ENCODE data around the gene ZDHHC8. TPM values are rescaled to one million over a fixed set of nuclear protein-coding genes. Genes with fewer than 3 reads are reported as not detected.

ZDHHC8 gene
- total and polyA plus RNA-seq, 2 donors (not counting 3 experiments of a cell fraction or from before 2014, with no cell fraction given), result 49.8 to 131 TPM

DNA sequence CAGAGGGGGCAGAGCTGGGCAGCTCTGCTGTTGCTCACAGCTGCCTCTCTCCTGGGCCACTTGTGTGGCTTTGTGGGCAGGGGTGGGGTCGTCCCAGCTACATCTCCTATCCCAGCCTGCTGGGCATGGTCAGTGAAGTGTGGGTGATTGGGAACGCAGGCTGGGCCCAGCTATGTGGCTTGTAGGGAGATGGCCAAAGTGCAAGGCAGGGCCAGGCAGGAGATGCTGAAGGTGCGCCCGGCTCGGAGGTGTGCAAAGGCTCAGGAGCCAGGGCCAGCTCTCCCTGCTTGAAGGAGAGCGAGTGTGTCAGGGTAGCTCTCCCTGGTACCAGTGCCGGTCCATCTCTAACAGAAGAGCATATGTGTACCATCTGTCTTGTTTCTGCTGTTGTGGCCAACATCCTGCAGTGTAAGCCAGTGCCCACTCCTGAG lies 24.1 kb upstream of the ZDHHC8 start:
- no peak overlapping the region for H3K9ac ChIP-seq (replicated peaks; ENCODE audit: extremely low read depth, insufficient read depth, low read length)
- POLR2A ChIA-PET, result no interaction called here
- no peaks in the 10 kb centered on the region for H4K20me1 ChIP-seq (replicated peaks; ENCODE audit: control insufficient read depth, extremely low read depth, insufficient read depth, low read length)
- no peak overlapping the region for H2AFZ ChIP-seq (ENCODE audit: low read depth, low read length)
- peaks cover 15% of the 10 kb centered on the region for H3K79me2 ChIP-seq (ENCODE audit: control insufficient read depth, insufficient read depth, low read length)
- dilution Hi-C loops (cut with MboI; ENCODE audit: extremely low pct_ligation_motif_present, low sequenced_read_pairs) (no loop called here), intact Hi-C loops (cut with micrococcal nuclease) (no loop called here)
- DNase-seq (ENCODE audit: low read depth, low spot score) (no peak), FAIRE-seq (no peak)
- no peaks in the 10 kb centered on the region for H3K9me3 ChIP-seq (replicated peaks; ENCODE audit: control insufficient read depth, insufficient read depth, low read length)
- H3K27ac ChIP-seq (ENCODE audit: insufficient read depth, low read depth, low read length), result no peak overlapping the region
- H3K36me3 ChIP-seq (ENCODE audit: control insufficient read depth in 2 of 2, extremely low read depth in 1 of 2, insufficient read depth in 2 of 2, low read length in 2 of 2), result peaks cover 18 to 67% of the 10 kb centered on the region in 2 experiments
- H3K4me1 ChIP-seq (ENCODE audit: control insufficient read depth, extremely low read depth, insufficient read depth, low read length), result no peaks in the 10 kb centered on the region
- CTCF ChIA-PET, result interaction anchor here (1.5 kb wide), 1 partner anchor 384 kb away, joined by 3 read pairs; the partner anchor contains the start of gene GP1BB
- no TSS peak for BruUV-seq (replicated peaks)
- H3K9me1 ChIP-seq (replicated peaks; ENCODE audit: control insufficient read depth, extremely low read depth, insufficient read depth, low read length), result no peaks in the 10 kb centered on the region
- H3K4me3 ChIP-seq (replicated peaks in 1 of 3; ENCODE audit: insufficient read depth in 1 of 3, low read depth in 1 of 3, low read length in 3 of 3), result no peak overlapping the region
- H3K27me3 ChIP-seq (ENCODE audit: control insufficient read depth in 2 of 2, insufficient read depth in 2 of 2, low read length in 2 of 2), result no peaks in the 10 kb centered on the region
- H3K4me2 ChIP-seq (ENCODE audit: insufficient read depth, low read length), result no peak overlapping the region
- TF ChIP-seq JUN (IDR thresholded peaks at IDR 0.05; ENCODE audit: borderline replicate concordance, insufficient read depth, insufficient read length, low read depth) (no peak), POLR2A (IDR thresholded peaks at IDR 0.05; ENCODE audit: low read depth, low read length) (no peak), MYC (IDR thresholded peaks at IDR 0.05; ENCODE audit: low read depth, low read length) (no peak)
- TF ChIP-seq, protein P1, sequence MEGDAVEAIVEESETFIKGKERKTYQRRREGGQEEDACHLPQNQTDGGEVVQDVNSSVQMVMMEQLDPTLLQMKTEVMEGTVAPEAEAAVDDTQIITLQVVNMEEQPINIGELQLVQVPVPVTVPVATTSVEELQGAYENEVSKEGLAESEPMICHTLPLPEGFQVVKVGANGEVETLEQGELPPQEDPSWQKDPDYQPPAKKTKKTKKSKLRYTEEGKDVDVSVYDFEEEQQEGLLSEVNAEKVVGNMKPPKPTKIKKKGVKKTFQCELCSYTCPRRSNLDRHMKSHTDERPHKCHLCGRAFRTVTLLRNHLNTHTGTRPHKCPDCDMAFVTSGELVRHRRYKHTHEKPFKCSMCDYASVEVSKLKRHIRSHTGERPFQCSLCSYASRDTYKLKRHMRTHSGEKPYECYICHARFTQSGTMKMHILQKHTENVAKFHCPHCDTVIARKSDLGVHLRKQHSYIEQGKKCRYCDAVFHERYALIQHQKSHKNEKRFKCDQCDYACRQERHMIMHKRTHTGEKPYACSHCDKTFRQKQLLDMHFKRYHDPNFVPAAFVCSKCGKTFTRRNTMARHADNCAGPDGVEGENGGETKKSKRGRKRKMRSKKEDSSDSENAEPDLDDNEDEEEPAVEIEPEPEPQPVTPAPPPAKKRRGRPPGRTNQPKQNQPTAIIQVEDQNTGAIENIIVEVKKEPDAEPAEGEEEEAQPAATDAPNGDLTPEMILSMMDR (IDR thresholded peaks at IDR 0.05; ENCODE audit: extremely low read depth in 1 of 2, insufficient read depth in 1 of 2, low read depth in 1 of 2, low read length in 2 of 2), result no peak

GRCh38 chr22:20107951-20108756 lies 23.4 kb upstream of the ZDHHC8 start:
- no peaks in the 10 kb centered on the region for H3K27me3 ChIP-seq (ENCODE audit: control insufficient read depth in 2 of 2, insufficient read depth in 2 of 2, low read length in 2 of 2)
- H3K4me2 ChIP-seq (ENCODE audit: insufficient read depth, low read length), result no peak overlapping the region
- intact Hi-C loops (cut with micrococcal nuclease) (no loop called here), dilution Hi-C loops (cut with MboI; ENCODE audit: extremely low pct_ligation_motif_present, low sequenced_read_pairs) (no loop called here)
- H3K36me3 ChIP-seq (ENCODE audit: control insufficient read depth in 2 of 2, extremely low read depth in 1 of 2, insufficient read depth in 2 of 2, low read length in 2 of 2), result peaks cover 19 to 72% of the 10 kb centered on the region in 2 experiments
- H4K20me1 ChIP-seq (replicated peaks; ENCODE audit: control insufficient read depth, extremely low read depth, insufficient read depth, low read length), result no peaks in the 10 kb centered on the region
- ChIA-PET POLR2A (no interaction called here), CTCF (interaction anchor here (0.9 to 1.5 kb wide), 2 partner anchors 21 to 384 kb away, joined by 3 read pairs; partner anchors contain the start of gene GP1BB)
- DNase-seq (ENCODE audit: low read depth, low spot score), result no peak
- BruUV-seq (replicated peaks), result no TSS peak
- no peak overlapping the region for H3K4me3 ChIP-seq (replicated peaks in 1 of 3; ENCODE audit: insufficient read depth in 1 of 3, low read depth in 1 of 3, low read length in 3 of 3)
- H3K9ac ChIP-seq (replicated peaks; ENCODE audit: extremely low read depth, insufficient read depth, low read length), result no peak overlapping the region
- H3K9me1 ChIP-seq (replicated peaks; ENCODE audit: control insufficient read depth, extremely low read depth, insufficient read depth, low read length), result no peaks in the 10 kb centered on the region
- no peaks in the 10 kb centered on the region for H3K4me1 ChIP-seq (ENCODE audit: control insufficient read depth, extremely low read depth, insufficient read depth, low read length)
- H3K79me2 ChIP-seq (ENCODE audit: control insufficient read depth, insufficient read depth, low read length), result peaks cover 14% of the 10 kb centered on the region
- H3K9me3 ChIP-seq (replicated peaks; ENCODE audit: control insufficient read depth, insufficient read depth, low read length), result no peaks in the 10 kb centered on the region
- no peak overlapping the region for H2AFZ ChIP-seq (ENCODE audit: low read depth, low read length)
- FAIRE-seq, result no peak
- H3K27ac ChIP-seq (ENCODE audit: insufficient read depth, low read depth, low read length), result no peak overlapping the region
- TF ChIP-seq MAX (IDR thresholded peaks at IDR 0.05; ENCODE audit: insufficient read depth, insufficient read length), result no peak
- no peak for TF ChIP-seq POLR2AphosphoS5 (IDR thresholded peaks at IDR 0.05; ENCODE audit: insufficient read depth, low read depth, low read length)
- no peak for TF ChIP-seq POLR2A (IDR thresholded peaks at IDR 0.05; ENCODE audit: low read depth, low read length)
- TF ChIP-seq, protein P1 (IDR thresholded peaks at IDR 0.05; ENCODE audit: extremely low read depth in 1 of 2, insufficient read depth in 1 of 2, low read depth in 1 of 2, low read length in 2 of 2), result no peak
- TF ChIP-seq MYC (IDR thresholded peaks at IDR 0.05; ENCODE audit: low read depth, low read length), result no peak
- no peak for TF ChIP-seq GATA2 (IDR thresholded peaks at IDR 0.05; ENCODE audit: insufficient read depth, insufficient read length, low read depth, low read length)
- no peak for TF ChIP-seq JUN (IDR thresholded peaks at IDR 0.05; ENCODE audit: borderline replicate concordance, insufficient read depth, insufficient read length, low read depth)
